Measurements from ENCODE around the gene TADA2A. TPM values are rescaled to one million over a fixed set of nuclear protein-coding genes. Genes with fewer than 3 reads are reported as not detected.

The TADA2A gene
- total RNA-seq, 2 experiments from 2014 or later = 35.8 to 46.3 TPM

DNA sequence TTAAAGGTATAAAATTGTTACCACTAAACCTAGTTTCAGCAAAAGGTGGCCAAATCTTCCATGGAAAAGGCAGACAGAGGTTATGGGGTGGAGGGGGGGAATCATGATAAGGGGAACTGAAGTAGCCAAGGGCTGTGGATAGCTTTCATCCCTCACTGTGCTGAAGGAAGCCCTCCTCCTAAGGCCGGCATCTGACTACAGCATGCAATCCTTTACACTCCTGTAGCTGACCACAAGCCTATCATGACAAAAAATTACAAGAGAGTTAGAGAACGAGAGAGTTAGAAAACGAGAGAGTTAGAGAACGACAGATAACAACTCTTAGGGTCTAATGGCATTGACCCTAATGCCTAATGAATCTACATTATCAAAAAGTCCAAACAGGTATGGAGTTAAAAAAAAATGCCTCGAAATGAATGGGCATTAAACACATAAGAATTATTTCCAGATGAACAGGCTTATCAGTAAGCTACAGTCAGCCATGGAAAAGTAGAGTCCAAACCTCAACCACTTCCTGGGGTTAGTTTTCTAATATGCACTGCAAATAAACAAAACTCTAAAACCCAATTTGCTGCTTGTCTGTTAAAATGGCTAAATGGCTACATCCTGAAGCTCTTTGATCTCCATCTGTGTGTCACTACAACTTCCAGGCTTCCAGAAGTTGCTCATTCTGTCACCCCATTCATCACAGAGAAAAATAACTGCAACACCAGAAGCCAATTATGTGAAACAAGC lies 112.7 kb downstream of the TADA2A start:
- Histone ChIP-seq H3K27ac (ENCODE audit: low read depth, low read length, poor library complexity, severe bottlenecking) (no peak overlapping the region), H3K9me2 (ENCODE audit: insufficient read depth, low read length) (no peaks in the 10 kb centered on the region), H4K20me1 (ENCODE audit: insufficient read depth, low read length) (no peaks in the 10 kb centered on the region), H3K4me2 (ENCODE audit: low read length) (no peak overlapping the region), H3K4me3 (ENCODE audit: low read depth, low read length, poor library complexity, severe bottlenecking) (no peak overlapping the region), H2AFZ (ENCODE audit: low read length) (no peak overlapping the region), H3K4me1 (ENCODE audit: insufficient read depth, low read length, poor library complexity, severe bottlenecking) (no peaks in the 10 kb centered on the region), H3K36me3 (ENCODE audit: insufficient read depth, low read length) (peaks cover 88% of the 10 kb centered on the region), H3K79me2 (ENCODE audit: insufficient read depth, low read depth, low read length) (no peaks in the 10 kb centered on the region), H3K9me3 (ENCODE audit: low read length) (no peaks in the 10 kb centered on the region)
- intact Hi-C loops (cut with micrococcal nuclease; ENCODE audit: unreplicated experiment) = no loop called here
- ChIA-PET POLR2A (no interaction called here), CTCF (ENCODE audit: unreplicated experiment) (no interaction called here)
- TF ChIP-seq, protein P1, sequence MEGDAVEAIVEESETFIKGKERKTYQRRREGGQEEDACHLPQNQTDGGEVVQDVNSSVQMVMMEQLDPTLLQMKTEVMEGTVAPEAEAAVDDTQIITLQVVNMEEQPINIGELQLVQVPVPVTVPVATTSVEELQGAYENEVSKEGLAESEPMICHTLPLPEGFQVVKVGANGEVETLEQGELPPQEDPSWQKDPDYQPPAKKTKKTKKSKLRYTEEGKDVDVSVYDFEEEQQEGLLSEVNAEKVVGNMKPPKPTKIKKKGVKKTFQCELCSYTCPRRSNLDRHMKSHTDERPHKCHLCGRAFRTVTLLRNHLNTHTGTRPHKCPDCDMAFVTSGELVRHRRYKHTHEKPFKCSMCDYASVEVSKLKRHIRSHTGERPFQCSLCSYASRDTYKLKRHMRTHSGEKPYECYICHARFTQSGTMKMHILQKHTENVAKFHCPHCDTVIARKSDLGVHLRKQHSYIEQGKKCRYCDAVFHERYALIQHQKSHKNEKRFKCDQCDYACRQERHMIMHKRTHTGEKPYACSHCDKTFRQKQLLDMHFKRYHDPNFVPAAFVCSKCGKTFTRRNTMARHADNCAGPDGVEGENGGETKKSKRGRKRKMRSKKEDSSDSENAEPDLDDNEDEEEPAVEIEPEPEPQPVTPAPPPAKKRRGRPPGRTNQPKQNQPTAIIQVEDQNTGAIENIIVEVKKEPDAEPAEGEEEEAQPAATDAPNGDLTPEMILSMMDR (conservative IDR thresholded peaks at IDR 0.05; ENCODE audit: low read length) = no peak
- TF ChIP-seq EZH2phosphoT487 (IDR thresholded peaks at IDR 0.05; ENCODE audit: borderline replicate concordance, low read depth, low read length) = no peak
- no peak for DNase-seq (ENCODE audit: low spot score)
- BruUV-seq (replicated peaks) = no TSS peak

DNA sequence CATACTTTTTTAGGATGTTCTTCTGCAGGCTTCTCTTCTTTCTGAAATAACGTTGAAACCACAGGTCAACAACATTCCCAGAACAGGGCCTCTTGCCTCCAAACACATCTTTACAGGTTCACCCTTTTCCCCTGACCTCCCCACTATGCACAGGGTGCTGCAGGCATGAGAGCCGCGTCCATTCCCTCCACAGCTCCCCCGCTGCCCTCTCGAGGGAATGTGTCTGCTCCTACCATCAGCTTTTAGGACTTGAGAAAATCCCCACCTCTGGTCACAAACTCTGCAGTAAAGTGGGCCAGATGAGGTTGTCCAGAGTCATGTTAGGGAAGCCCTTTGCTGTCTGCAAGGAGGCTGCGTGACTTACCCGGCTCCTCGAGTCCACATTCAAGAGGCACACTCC lies 113.5 kb downstream of the TADA2A start:
- H3K79me2 ChIP-seq (ENCODE audit: insufficient read depth, low read depth, low read length) = no peaks in the 10 kb centered on the region
- no peak overlapping the region for H3K4me2 ChIP-seq (ENCODE audit: low read length)
- ChIA-PET CTCF (ENCODE audit: unreplicated experiment) (no interaction called here), POLR2A (no interaction called here)
- H2AFZ ChIP-seq (ENCODE audit: low read length) = no peak overlapping the region
- H4K20me1 ChIP-seq (ENCODE audit: insufficient read depth, low read length) = no peaks in the 10 kb centered on the region
- intact Hi-C loops (cut with micrococcal nuclease; ENCODE audit: unreplicated experiment) = loop anchor here (10.0 kb wide), 1 partner anchor 295 kb away; no protein-coding TSS in a partner anchor
- no peak for DNase-seq (ENCODE audit: low spot score)
- no peak overlapping the region for H3K4me3 ChIP-seq (ENCODE audit: low read depth, low read length, poor library complexity, severe bottlenecking)
- no peak overlapping the region for H3K27ac ChIP-seq (ENCODE audit: low read depth, low read length, poor library complexity, severe bottlenecking)
- no peaks in the 10 kb centered on the region for H3K9me2 ChIP-seq (ENCODE audit: insufficient read depth, low read length)
- H3K4me1 ChIP-seq (ENCODE audit: insufficient read depth, low read length, poor library complexity, severe bottlenecking) = no peaks in the 10 kb centered on the region
- no peak for TF ChIP-seq EZH2phosphoT487 (IDR thresholded peaks at IDR 0.05; ENCODE audit: borderline replicate concordance, low read depth, low read length)
- TF ChIP-seq, protein P1 (conservative IDR thresholded peaks at IDR 0.05; ENCODE audit: low read length) = no peak
- no TSS peak for BruUV-seq (replicated peaks)
- H3K9me3 ChIP-seq (ENCODE audit: low read length) = no peaks in the 10 kb centered on the region
- H3K36me3 ChIP-seq (ENCODE audit: insufficient read depth, low read length) = peaks cover 88% of the 10 kb centered on the region

DNA sequence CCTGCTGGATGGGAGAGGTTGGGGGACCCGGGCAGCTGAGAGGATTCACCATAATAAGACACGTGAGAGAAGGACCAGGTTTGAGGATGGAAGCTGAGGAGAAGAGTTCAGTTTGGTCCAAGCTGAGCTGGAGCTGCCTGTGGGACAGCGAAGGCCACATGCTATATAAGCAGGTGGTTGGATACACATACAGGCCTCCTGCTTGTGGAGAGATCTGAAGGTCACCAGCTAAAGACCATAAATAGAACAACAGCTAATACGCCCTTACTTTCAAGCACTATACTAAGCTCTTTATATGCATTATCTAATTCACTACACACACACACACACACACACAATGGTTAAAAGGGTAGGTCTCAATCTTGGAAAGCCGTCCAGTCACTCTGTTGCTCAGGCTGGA lies 115.1 kb downstream of the TADA2A start:
- Histone ChIP-seq H3K9me3 (ENCODE audit: low read length) (no peaks in the 10 kb centered on the region), H3K27ac (ENCODE audit: low read depth, low read length, poor library complexity, severe bottlenecking) (no peak overlapping the region), H3K79me2 (ENCODE audit: insufficient read depth, low read depth, low read length) (no peaks in the 10 kb centered on the region), H3K36me3 (ENCODE audit: insufficient read depth, low read length) (peaks cover 86% of the 10 kb centered on the region), H3K4me2 (ENCODE audit: low read length) (no peak overlapping the region), H4K20me1 (ENCODE audit: insufficient read depth, low read length) (no peaks in the 10 kb centered on the region), H2AFZ (ENCODE audit: low read length) (no peak overlapping the region), H3K4me3 (ENCODE audit: low read depth, low read length, poor library complexity, severe bottlenecking) (no peak overlapping the region), H3K9me2 (ENCODE audit: insufficient read depth, low read length) (no peaks in the 10 kb centered on the region), H3K4me1 (ENCODE audit: insufficient read depth, low read length, poor library complexity, severe bottlenecking) (no peaks in the 10 kb centered on the region)
- TF ChIP-seq EZH2phosphoT487 (IDR thresholded peaks at IDR 0.05; ENCODE audit: borderline replicate concordance, low read depth, low read length) = no peak
- TF ChIP-seq, protein P1 (conservative IDR thresholded peaks at IDR 0.05; ENCODE audit: low read length) = no peak
- POLR2A ChIA-PET = no interaction called here
- intact Hi-C loops (cut with micrococcal nuclease; ENCODE audit: unreplicated experiment) = loop anchor here (10.0 kb wide), 1 partner anchor 293 kb away; no protein-coding TSS in a partner anchor
- no TSS peak for BruUV-seq (replicated peaks)
- no peak for DNase-seq (ENCODE audit: low spot score)
- CTCF ChIA-PET (ENCODE audit: unreplicated experiment) = interaction anchor here (0.6 kb wide), 1 partner anchor 9 kb away, joined by 4 read pairs; no protein-coding TSS in a partner anchor
